AG08395 (cell line): Measurements from ENCODE around the gene TSKU.

Source experiments
- DNase-seq: peaks from one replicate; pipeline ENCODE4 v3.0.0; 2012; ENCODE audit warnings: mixed read lengths, low spot score

Gene TSKU

DNA sequence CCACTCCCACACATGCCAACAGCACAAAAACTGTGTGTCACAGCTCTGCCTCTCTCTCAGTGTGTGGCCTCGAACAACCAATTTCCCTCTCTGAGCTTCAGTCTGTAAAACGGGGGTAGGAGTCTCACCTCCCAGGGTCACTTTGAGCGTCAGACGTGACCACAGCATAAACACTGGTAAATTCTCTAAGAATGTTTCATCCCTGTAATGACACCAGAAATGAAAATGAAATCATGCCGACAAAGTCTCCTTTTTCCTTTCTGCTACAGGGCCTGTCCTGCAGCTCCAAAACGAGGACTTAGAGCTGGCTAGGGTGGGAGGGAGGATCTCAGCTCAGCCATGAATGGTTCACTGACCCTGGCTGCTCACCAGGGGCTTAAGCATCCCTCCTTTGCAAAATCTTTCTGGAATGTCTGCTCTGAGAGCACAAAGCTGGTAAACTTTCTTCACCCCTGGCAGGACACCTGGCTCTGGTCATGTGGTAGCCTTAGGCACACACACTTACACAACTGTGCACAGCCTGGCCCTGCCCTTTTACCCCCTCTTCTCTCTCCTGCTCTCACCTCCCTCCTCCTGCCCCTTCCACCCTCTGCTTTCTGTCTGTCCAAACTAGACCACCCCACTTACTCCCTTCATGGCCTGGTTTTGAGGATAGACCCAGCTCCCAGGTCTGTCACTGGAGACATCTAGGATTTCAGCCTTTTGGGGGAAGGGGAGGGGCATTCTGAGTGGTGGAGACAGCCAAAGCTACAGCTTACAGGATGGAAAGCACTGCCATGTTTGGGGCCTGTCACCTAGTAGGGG is 12.3 kb upstream of the TSKU start:
- DNase-seq: peak; percentile 78

DNA sequence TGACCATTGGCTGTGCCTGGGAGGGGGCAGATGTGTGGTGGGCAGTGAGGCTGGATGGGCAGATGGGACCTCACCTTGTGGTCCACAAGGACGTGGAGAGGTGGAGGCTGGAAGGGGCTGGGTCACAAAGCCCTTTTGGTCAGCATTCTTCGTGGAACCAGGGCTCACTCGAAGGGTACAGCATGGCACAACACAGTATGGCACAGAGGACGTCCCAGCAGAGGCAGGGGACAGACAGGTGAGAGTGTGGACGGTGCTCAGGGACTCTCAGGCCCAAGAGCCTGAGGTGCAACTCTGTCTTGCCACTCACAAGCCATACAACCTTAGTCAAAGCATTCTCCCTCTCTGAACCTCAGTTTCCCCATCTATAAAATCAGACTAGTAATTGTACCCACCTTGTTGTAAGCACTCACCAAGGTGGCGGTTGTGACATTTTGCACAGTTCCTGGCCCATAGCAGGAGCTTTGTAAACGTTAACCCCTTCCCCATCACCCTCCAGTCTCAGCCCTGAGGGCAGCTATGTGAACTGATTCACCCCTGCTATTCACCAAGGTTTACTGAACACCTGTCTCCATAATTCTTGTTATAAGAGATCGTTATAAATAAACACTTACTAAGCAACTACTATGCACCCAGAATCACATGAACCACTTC is 11.6 kb upstream of the TSKU start:
- no peak for DNase-seq

DNA sequence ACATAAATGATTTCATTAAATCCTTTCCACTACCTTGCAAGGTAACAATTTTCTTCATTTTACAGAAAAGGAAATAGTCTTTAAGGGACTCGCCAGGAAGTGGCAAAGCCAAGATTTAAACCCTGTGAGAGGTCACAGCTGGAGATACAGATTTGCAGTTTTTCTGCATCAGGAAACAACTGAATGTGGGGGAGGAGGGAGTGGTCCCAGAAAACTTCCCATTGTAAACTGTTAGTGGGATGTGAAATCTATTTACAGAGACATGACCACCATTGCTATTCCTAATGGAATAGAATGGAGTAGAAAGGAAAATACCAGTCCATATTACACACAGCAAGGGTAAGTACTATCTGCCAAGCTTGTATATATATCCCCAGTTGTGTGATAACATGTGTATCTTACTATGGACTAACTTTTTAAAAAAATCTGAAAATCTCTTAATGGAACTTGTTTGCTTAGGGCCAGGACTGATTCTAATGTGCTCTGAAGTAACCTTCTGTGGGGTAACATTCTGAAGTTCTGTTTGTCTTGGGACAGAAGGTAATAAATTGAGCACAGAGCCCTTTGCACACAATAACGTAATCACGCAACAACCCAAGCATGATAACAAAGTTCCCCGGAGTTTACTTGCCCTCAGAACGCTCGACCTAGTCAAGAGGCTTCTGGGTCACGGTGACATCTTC is 10.9 kb upstream of the TSKU start:
- DNase-seq: no peak

DNA sequence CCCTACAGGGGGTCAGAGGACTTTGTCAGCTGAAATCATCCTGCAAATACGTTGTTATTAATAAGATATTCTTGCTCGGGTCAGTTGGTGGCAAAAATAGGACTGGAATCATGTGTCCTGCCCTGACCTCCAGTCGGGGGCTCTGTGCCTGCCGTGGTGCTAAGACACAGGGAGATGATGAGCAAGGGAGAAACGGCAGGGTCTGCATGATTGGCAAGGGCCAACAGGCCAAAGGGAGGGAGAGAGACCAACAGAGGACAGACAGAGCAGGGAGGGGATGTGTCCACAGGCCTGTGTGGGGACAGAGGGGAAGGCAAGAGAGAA is 10.4 kb upstream of the TSKU start:
- no peak for DNase-seq

DNA sequence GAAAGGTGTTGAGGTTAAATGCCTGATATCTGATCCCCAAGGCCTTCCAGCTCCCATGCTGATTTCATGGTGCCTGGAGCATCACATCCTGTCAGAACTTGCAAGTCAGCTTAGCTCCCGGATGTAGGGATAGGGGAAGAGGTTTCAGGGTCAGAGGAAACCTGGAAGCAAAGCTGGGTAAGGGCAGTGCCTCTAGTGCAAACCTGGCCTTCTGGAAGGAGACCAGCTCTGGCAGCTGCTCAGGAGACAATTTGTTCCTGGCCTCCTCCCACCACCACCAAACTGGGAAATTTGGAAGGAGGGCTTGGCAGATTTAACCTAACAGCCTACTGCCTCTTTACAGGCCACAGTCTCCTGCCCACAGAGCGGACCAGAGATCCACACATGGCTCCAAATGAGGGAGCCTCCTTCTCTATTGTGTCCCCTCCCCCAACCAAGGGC is 9.2 kb upstream of the TSKU start:
- DNase-seq: no peak

DNA sequence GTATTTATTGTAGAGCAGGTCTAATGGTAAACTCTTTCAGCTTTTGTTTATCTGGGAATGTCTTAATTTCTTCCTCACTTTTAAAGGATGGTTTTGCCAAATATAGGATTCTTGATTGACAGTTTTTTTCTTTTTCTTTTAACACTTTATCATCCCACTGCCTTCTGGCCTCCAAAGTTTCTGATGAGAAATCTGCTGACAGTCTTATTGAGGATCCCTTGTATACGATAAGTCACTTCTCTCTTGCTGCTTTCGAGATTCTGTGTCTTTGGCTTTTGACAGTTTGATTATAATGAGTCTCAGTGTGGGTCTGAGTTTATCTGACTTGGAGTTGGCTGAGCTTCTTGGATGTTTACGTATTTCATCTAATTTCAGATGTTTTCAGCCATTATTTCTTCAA is 6.7 kb upstream of the TSKU start:
- DNase-seq: no peak

DNA sequence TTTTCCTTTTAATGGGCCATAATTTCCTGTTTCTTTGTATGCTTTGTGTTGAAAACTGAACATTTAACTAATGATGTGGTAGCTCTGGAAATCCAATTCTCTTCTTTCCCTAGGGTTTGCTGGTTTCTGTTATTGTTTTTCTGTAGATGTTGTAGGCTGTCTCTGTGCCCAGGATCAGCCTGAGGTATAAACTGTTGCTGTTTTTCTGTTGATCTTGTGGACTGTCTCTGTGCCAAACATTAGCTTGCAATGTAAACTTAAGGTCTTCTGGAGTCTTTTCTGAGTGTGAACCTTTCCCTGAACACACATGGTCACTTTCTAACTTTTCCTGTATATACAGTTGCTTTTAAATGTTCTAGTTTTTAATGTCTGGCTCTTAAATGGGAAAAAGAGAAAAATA is 5.9 kb upstream of the TSKU start:
- DNase-seq: no peak

DNA sequence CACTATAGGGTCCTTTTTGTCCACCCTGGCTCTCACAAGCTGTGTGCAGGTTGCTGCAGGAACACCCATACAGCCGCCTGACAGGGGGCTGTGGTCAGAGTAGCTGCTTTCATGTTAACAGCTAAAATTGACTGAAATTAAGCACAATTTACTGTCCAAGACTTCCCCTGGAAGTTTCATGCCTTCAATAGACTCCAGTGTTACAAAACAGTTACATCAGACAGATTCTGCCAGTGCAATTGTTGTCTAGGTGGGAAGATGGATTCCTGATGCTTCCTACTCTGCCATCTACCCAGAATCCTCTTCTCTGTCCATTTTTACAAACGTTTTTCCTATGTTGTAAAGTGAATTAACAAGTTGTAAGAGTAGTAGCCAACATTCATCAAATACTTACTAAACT is 5.3 kb upstream of the TSKU start:
- DNase-seq: no peak

DNA sequence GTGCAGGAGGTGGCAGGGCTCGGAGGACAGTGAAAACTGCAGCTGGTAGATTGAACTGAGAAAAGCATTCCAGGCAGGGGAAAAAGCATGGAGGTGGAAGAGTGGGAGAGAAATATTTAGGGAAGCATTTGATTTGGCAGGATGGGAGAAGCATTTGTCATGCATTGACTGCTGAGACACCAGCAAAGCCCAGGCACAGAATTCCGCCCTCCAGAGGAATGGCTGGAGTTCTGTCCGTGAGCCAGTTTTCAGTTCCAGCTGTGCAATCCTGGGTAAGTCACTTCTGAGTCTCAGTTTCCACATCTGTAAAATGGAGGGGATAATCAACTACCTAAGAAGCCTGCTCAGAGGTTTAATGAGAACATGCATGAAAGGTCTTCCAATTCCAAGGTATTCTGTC is 4.3 kb upstream of the TSKU start:
- no peak for DNase-seq

DNA sequence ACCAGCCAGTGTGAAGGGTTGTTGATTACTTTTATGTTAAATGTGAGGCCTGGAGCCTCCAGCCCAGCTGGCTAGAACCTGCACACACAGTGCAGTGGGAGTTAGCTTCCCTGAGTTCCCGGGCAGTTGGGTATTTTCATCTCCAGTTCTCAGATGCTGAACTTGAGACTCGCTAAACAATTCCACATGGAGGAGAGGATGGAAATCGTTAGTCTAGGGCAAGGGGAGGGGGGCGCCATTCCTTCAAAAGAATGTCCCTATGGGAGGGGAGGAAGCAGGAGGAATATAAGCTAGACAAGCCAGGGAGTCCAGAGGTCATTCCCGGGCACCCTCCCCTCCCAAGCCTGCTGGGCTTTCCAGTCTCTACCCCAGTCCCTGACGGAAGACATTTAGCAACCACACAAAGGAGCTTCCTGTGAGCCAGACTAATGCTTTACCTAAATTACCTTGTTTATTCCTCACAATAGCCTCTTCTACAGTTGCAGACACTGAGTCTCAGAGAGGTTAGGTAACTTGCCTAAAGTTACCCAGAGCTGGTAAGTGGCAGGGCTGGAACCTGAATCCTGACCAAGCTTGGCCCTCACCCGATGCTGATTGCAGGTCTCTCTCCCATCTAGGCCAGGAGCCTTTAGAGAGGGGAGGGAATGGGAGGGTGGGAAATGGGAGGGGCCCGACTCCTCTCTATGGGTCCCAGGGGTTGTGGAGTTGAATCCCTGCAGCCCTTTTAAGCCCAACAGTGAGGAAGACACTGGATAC is 1.9 kb upstream of the TSKU start:
- no peak for DNase-seq

DNA sequence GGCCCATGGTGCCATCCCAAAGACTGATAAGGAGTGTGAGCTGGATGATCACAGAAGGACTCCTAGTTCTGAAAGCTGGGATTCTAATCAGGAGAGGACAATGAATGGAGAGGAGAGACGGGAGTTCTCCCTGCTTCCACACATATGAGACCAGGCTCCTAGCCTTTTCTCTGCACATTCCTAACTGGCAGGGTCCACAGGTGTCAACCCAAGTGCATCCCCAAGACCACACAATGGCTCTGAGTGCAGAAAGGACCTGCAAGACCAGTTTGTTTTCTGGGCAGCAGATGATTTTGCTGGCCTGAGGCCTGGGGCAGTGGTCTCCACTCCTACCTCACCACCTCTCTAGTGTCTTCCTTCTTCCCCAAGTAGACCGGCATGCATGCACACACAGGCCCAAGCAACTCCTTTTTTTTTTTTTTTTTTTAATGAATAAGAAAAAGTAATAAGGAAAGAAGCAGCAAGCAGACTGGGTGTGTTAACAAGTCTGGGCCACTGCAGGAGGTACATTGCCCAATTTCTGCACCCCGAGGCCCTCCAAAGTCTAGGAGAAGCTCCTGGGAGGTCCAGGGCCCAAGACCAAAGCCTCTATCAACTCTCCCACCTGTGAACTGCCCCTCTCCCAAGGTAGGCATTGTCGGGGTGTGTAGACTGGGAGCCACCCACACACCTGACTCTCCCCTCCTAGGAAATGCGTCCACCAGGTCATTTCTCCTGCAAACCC is 1.2 kb upstream of the TSKU start:
- DNase-seq: no peak

DNA sequence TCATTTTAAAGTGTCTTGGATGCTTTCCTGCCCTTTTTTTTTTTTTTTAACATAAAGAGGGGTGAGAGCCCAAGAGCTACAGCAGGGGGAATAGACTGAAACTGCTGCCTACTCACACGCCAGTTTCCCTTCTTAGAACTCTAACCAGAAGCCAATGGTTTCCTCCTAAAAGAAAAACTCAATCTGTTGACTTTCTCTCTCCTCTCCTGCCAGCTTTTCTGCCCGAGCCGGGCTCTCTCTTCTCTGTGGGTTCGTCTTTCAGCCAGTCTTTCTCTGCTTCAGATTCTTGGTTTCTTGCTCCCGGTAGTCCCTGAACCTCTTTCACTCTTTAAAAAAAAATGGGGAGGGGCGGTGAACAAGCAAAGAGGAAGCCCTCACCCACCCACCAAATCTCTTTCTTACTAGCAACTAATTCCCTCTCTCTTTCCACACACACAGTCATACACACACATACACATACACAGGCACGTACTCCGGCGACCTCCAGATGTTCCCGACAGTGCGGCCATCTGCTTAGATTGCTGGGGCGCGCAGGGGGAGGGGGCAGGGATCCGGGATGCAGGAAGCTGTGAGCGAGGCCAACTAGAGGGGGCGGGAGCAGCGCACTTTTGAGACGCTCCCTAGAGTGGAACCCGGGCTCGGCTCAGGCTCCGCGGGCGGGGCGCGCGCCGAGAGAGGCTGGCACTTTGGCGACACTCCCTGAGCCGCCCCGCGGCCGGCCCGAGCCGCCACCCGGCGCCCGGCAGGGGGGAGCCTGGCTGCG is 444 bp upstream of the TSKU start:
- DNase-seq: peak; percentile 89

DNA sequence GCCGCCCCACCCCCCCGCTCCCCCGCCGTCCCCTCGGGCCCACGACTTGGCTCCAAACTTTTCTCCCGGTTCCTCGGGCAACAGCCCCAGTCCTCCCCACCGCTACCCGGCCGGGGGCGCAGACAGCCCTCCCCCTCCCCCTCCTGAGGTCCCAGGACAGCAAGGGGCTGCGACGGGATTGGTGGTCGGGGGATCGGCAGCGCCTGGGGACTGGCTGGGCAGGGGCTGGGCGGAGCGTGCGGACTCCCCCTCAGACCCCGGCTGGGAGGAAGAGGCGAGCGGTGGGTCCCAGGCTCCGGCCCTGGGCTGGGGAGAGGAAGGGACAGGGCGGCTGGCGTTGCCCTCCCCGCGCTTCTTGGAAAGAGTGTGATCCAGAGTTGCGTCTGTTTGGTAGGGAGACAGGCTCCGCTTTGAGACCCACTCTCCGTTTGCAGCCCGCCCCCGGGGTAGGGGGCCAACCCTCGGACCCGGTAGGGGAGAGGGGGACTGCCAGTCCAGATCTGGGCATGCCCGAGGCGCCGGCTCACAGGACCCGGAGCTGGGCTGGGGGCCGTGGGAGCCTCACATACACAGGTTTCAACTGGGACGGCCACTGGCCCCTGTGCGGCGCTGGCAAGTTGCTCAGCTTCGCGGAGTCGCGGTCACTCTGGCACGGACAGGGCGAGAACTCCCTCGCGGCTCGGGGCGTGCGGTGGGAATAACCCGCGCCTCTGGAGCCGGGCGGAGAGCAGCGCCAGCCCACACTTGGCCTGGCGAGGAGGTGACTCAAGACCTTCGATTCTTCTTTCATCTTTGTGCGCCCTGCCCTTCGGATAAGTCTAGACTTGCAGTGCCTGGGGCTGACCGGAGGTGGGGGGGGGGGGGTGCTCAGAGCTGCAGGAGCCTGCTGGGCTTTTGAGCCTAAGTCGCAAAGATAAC is 999 bp downstream of the TSKU start:
- peak; percentile 70 for DNase-seq

DNA sequence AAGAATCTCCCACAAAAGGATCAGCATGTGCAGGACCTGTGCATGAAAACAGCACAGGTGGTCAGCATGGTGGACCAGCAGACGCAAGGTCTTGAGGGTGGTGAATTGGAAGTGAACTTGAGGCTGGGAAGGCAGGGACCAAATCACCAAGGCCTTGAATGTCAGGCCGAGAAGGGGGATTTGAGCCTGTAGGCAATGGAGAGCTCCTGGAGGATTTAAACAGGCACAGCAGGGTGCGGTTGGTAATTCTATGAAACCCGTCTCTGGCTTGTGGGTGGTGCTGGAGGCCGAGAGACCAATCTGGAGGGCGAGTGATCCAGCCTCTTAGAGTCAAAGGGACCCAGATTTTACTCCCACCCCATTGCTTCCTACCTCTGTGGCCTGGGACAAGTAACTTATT is 2.4 kb downstream of the TSKU start:
- DNase-seq: no peak

DNA sequence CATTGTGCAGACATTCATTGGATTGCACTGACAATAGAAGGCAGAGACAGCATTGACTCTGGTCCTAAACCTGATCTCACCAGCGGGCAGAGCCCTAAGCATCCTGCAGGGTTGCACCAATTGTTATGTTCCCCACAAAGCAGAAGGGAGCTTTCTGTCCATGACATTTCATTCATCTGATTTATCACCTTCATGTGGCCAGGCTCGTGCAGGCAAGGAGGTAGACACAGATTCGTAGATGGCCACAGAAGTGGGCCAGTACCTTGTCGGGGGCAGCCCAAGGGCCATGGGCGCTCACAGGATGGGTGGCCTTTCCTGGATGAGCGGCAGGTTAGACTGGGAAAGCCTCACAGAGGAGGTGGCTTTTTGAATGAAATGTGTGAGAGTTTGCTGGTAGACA is 2.9 kb downstream of the TSKU start:
- no peak for DNase-seq

DNA sequence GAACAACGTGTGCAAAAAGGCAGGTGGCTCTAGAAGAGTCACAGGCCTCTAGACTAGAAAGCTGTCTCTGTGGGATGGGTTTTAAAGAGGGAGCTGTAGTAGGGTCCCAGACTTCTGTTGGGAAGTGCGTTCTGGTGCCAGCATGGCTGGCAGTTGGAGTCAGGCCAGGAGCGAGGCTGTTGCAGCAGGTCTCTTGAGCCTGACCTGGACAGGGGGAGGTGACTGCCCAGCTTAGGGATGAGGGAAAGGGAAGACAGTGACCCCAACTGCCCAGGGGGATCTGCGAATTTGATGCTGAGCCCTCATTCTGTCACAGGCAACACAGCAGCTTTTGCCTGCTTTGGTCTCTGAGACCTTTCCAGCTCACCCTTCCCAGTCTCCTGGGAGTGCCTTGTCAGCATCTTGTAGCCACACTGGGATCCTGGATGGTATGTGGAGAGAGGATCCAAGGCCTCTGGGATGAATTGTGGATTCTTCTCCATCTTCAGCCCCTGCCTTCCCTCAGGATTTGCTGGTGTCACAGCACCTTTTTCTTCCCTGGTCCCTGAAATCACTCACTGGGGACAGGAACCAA is 3.4 kb downstream of the TSKU start:
- DNase-seq: no peak

DNA sequence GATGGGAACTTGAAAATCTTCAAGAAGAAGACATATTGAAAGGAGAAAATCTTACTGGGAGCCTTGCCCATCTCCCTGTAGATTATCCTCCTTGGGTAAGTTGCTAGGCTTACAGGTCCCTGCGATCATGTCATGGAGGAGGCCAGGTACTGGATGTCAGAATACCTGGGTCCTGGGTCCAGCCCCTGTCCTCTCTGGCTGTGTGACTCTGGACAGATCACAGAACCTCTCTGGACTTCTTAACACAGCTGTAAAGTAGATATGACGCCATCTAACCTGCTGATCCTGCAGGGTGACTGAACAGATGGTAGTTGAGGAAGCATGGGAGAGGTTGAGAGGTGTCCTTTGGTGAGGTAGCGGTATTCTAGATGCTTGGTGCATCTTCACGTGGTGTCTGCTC is 4.1 kb downstream of the TSKU start:
- no peak for DNase-seq

DNA sequence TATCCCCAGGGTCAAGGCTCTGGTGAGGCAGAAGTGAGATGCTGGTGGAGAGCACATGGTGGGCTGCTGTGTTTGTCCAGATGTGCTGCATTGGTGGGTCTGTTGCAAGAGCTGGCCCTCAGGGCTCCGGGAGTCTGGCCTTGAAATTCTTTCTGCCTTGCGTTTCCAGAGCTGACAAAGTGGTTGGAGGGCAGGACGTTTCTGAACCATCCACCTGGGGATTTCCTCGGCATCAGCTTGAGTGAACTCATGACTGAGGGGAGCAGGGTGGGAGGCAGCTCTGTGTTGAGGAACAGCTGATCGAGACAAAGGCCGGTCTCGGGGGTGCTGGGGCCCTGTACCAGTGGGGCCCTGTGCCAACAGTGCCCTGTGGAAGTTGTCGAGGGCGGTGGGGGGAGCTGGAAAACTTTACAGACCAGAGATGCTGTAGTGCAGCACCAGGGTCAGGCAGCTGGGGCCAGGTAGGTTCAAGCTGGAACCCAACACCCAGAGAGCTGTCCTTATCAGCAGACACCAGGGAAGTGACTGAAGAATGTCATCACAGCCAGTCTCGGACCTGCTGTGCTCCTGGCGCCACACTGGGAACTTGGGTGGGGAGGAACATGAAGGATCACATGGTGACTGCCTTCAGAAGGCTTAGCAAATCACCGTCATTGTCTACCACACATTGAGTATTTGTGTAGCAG is 4.9 kb downstream of the TSKU start:
- DNase-seq: peak; percentile 45
